Measurements from ENCODE around the gene ANP32A.

GRCh38 chr15:68776477-68777270 is 44.0 kb downstream of the ANP32A start:
- no peak for TF ChIP-seq CTCF (conservative IDR thresholded peaks at IDR 0.05 in 1 of 2, IDR thresholded peaks at IDR 0.05 in 1 of 2; ENCODE audit: extremely low read depth in 1 of 2, insufficient read depth in 1 of 2, low read depth in 1 of 2, low read length in 2 of 2)
- TF ChIP-seq EZH2 (IDR thresholded peaks at IDR 0.05; ENCODE audit: borderline replicate concordance, low read length): no peak

Data from mammary epithelial cell (primary cell).